Muscle of back (tissue), 11 donors: ENCODE results near the gene IFT25. TPM values are rescaled to one million over a fixed set of nuclear protein-coding genes. Genes with fewer than 3 reads are reported as not detected.

ENCODE experiments used
- DNase-seq, 3 donors: peaks; one replicate each; pipeline versions ENCODE4 v3.0.0 to v3.0.0-alpha.2; 2013
- polyA plus RNA-seq, 10 donors: library from polyadenylated mRNA; unstranded; fragments of 120-200 nt; gene quantifications; one replicate each; pipeline ENCODE4 v1.2.1, GENCODE V29; 2013; ENCODE audit not compliant: insufficient read length in 10 of 10

Gene IFT25
- polyA plus RNA-seq, 10 donors = 20.3 to 32.2 (median 25.4) TPM

GRCh38 chr1:53934170-53934765 is 11.2 kb downstream of the IFT25 start:
- DNase-seq = no peak

- DNase-seq = no peak
Measured at GRCh38 chr1:53931523-53931922, 14.0 kb downstream of the IFT25 start.

- no peak for DNase-seq
Measured at GRCh38 chr1:53930932-53931331, 14.6 kb downstream of the IFT25 start.

- peak in 1 of 3 donors; percentile 23 for DNase-seq
Measured at GRCh38 chr1:53929246-53929960, 16.1 kb downstream of the IFT25 start.

GRCh38 chr1:53927376-53927881 is 18.1 kb downstream of the IFT25 start:
- no peak for DNase-seq

GRCh38 chr1:53919675-53920066 is 25.8 kb downstream of the IFT25 start:
- no peak for DNase-seq

- no peak for DNase-seq
Measured at GRCh38 chr1:53918343-53918742, 27.2 kb downstream of the IFT25 start.

GRCh38 chr1:53913352-53914033 is 32.0 kb downstream of the IFT25 start:
- DNase-seq = no peak

GRCh38 chr1:53911442-53911841 is 34.1 kb downstream of the IFT25 start:
- DNase-seq = no peak

GRCh38 chr1:53909946-53910345 is 35.6 kb downstream of the IFT25 start:
- no peak for DNase-seq

GRCh38 chr1:53906121-53906520 is 39.4 kb downstream of the IFT25 start:
- no peak for DNase-seq

- DNase-seq = no peak
Measured at GRCh38 chr1:53905509-53905908, 40.0 kb downstream of the IFT25 start.

- DNase-seq = no peak
Measured at GRCh38 chr1:53902235-53903138, 43.0 kb downstream of the IFT25 start.

- no peak for DNase-seq
Measured at GRCh38 chr1:53899708-53900107, 45.8 kb downstream of the IFT25 start.

GRCh38 chr1:53899206-53899628 is 46.3 kb downstream of the IFT25 start:
- DNase-seq = peak; percentile 38 to 67 (median 62)

- DNase-seq = peak; percentile 52 to 75 (median 71)
Measured at GRCh38 chr1:53896635-53897229, 48.8 kb downstream of the IFT25 start.

GRCh38 chr1:53895421-53895820 is 50.1 kb downstream of the IFT25 start:
- no peak for DNase-seq

- DNase-seq = no peak
Measured at GRCh38 chr1:53894644-53895043, 50.9 kb downstream of the IFT25 start.

GRCh38 chr1:53893999-53894636 is 51.4 kb downstream of the IFT25 start, which contains the start of gene DIO1:
Gene DIO1 (plus strand): TSS chr1:53894187. CDS start chr1:53894211, 24 bp downstream.
- DNase-seq = no peak

- DNase-seq = peak in 1 of 3 donors; percentile 23
Measured at GRCh38 chr1:53892911-53893310, 52.6 kb downstream of the IFT25 start.

GRCh38 chr1:53891678-53892077 is 53.8 kb downstream of the IFT25 start:
- DNase-seq = no peak
